ENCODE data around the gene SYNGR3.

DNA sequence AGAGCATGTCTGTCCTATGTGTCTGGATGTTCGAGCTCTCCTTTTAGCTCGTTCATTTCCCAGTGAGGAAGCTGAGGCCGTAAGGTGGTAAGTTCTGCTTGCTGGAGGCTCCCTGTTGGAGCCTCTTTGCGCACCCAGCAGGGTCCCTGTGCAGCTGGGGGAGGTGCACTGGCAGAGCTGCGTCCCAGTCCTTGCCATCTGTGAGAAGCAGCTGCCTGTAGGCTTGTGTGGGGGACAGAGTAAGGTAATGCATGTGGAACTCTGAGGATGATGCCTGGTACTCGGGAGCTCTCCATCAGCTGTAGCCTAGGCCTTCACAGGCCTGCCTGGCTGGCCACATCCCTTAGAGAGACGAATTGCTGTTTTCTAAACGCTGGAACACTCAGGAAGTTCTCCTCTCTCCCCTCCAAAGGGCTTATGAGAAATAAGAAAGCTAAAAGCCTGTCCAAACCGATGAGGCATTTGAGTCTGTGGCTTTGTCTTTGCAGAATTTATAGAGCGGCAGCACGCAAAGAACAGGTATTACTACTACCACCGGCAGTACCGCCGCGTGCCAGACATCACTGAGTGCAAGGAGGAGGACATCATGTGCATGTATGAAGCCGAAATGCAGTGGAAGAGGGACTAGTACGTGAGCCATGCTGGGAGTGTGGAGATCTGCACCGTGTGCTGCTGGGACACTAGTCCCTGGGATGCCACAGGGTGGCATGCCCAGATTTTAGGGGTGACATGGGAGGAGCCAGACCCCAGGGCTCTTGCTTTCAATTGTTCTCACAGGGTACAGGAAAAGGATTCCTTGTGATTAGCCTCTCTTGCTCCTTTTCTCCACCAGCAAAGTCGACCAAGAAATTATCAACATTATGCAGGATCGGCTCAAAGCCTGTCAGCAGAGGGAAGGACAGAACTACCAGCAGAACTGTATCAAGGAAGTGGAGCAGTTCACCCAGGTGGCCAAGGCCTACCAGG, 28.8 kb upstream of the SYNGR3 start:
- TF ChIP-seq, protein P1, sequence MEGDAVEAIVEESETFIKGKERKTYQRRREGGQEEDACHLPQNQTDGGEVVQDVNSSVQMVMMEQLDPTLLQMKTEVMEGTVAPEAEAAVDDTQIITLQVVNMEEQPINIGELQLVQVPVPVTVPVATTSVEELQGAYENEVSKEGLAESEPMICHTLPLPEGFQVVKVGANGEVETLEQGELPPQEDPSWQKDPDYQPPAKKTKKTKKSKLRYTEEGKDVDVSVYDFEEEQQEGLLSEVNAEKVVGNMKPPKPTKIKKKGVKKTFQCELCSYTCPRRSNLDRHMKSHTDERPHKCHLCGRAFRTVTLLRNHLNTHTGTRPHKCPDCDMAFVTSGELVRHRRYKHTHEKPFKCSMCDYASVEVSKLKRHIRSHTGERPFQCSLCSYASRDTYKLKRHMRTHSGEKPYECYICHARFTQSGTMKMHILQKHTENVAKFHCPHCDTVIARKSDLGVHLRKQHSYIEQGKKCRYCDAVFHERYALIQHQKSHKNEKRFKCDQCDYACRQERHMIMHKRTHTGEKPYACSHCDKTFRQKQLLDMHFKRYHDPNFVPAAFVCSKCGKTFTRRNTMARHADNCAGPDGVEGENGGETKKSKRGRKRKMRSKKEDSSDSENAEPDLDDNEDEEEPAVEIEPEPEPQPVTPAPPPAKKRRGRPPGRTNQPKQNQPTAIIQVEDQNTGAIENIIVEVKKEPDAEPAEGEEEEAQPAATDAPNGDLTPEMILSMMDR (IDR thresholded peaks at IDR 0.05), result no peak
- TF ChIP-seq POLR2A (IDR thresholded peaks at IDR 0.05) (no peak), POLR2AphosphoS5 (IDR thresholded peaks at IDR 0.05) (no peak)
